ENCODE measurements around the gene TOMM5.

The TOMM5 gene

GRCh38 chr9:37592108-37592951 is at the start of gene TOMM5:
TOMM5 (minus strand) TSS chr9:37592597; CDS start chr9:37592532, 65 bp downstream.
- TF ChIP-seq CTCF (conservative IDR thresholded peaks at IDR 0.05; ENCODE audit: low read length) = no peak
- H3K4me3 ChIP-seq (ENCODE audit: low read length) = peak within 1 kb of the TSS; percentile 99
- peak; percentile 92 for DNase-seq (ENCODE audit: low read depth)

- TF ChIP-seq CTCF (conservative IDR thresholded peaks at IDR 0.05; ENCODE audit: low read length) = no peak
- no peak overlapping the region for H3K4me3 ChIP-seq (ENCODE audit: low read length)
- DNase-seq (ENCODE audit: low read depth) = no peak
Observed at GRCh38 chr9:37641331-37641730, 48.9 kb upstream of the TOMM5 start.

- no peak for TF ChIP-seq CTCF (conservative IDR thresholded peaks at IDR 0.05; ENCODE audit: low read length)
- H3K4me3 ChIP-seq (ENCODE audit: low read length) = no peak overlapping the region
- no peak for DNase-seq (ENCODE audit: low read depth)
Observed at GRCh38 chr9:37640246-37640645, 47.8 kb upstream of the TOMM5 start.

GRCh38 chr9:37639841-37640240 is 47.4 kb upstream of the TOMM5 start:
- H3K4me3 ChIP-seq (ENCODE audit: low read length) = no peak overlapping the region
- no peak for TF ChIP-seq CTCF (conservative IDR thresholded peaks at IDR 0.05; ENCODE audit: low read length)
- DNase-seq (ENCODE audit: low read depth) = no peak

GRCh38 chr9:37639109-37639762 is 46.8 kb upstream of the TOMM5 start:
- no peak overlapping the region for H3K4me3 ChIP-seq (ENCODE audit: low read length)
- TF ChIP-seq CTCF (conservative IDR thresholded peaks at IDR 0.05; ENCODE audit: low read length) = no peak
- peak; percentile 15 for DNase-seq (ENCODE audit: low read depth)

- no peak overlapping the region for H3K4me3 ChIP-seq (ENCODE audit: low read length)
- no peak for TF ChIP-seq CTCF (conservative IDR thresholded peaks at IDR 0.05; ENCODE audit: low read length)
- no peak for DNase-seq (ENCODE audit: low read depth)
Observed at GRCh38 chr9:37636511-37637448, 44.4 kb upstream of the TOMM5 start.
